ENCODE data around the gene NDST4.

Gene NDST4

DNA sequence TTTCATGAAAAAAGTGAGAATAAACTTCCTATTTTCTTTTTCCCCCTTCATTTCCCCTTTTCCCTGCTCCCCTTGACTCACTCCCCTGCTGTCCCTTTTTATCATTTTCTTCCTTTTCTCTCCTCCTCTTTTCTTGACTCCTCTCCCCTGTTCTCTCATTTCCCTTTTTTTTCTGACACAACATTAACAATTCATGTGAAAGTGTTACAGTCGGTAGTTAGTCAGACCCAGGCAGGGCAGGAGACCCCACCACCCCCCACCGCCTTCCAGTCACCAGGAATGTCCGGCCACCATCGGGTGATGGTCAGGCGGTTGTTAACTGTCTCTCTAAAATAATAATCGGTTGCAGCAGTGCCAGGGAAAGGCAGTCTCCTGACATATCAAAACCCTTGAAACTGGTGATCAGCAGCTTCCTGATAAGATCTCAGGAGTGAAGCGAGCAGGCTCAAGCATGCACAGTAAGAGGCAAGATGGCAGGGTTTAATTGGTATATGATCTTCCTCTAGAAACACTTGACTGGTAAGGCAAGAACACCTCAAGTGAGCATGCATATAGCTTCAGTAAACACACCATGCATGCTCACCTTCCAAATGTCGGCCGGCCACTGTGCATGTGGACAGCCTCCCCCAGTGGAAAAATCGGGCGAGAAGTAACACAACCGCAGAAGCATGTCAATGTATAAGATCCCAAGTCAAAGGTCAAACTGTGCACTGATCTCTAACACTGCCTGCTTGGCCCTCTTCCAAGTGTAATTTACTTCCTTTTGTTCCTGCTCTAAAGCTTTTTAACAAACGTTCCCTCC lies 191.4 kb downstream of the NDST4 start:
- peaks cover 18% of the 10 kb centered on the region for H3K4me1 Mint-ChIP-seq
- H3K36me3 Mint-ChIP-seq (ENCODE audit: low read depth), result no peaks in the 10 kb centered on the region
- no peak for TF ChIP-seq CTCF (IDR thresholded peaks at IDR 0.05; ENCODE audit: unreplicated experiment in 3 of 3)
- peak overlapping the region in 1 of 3 experiments; percentile 16 for H3K4me3 Mint-ChIP-seq
- H3K27me3 Mint-ChIP-seq (ENCODE audit: low read depth), result no peaks in the 10 kb centered on the region
- H3K9me3 Mint-ChIP-seq, result no peaks in the 10 kb centered on the region
- H3K27ac Mint-ChIP-seq, result peak overlapping the region in 1 of 3 experiments; percentile 21

- Mint-ChIP-seq H3K4me3 (no peak overlapping the region), H3K36me3 (ENCODE audit: low read depth) (no peaks in the 10 kb centered on the region), H3K4me1 (peaks cover 18% of the 10 kb centered on the region), H3K27me3 (ENCODE audit: low read depth) (no peaks in the 10 kb centered on the region), H3K9me3 (no peaks in the 10 kb centered on the region), H3K27ac (no peak overlapping the region)
- TF ChIP-seq CTCF (IDR thresholded peaks at IDR 0.05; ENCODE audit: unreplicated experiment in 3 of 3), result no peak
Observed at GRCh38 chr4:114921191-114921590, 192.2 kb downstream of the NDST4 start.

GRCh38 chr4:114911111-114911510 lies 202.3 kb downstream of the NDST4 start:
- no peaks in the 10 kb centered on the region for H3K9me3 Mint-ChIP-seq
- H3K4me3 Mint-ChIP-seq, result no peak overlapping the region
- TF ChIP-seq CTCF (IDR thresholded peaks at IDR 0.05; ENCODE audit: unreplicated experiment in 3 of 3), result no peak
- H3K27me3 Mint-ChIP-seq (ENCODE audit: low read depth), result no peaks in the 10 kb centered on the region
- H3K4me1 Mint-ChIP-seq, result peaks cover 22% of the 10 kb centered on the region
- H3K36me3 Mint-ChIP-seq (ENCODE audit: low read depth), result no peaks in the 10 kb centered on the region
- no peak overlapping the region for H3K27ac Mint-ChIP-seq

DNA sequence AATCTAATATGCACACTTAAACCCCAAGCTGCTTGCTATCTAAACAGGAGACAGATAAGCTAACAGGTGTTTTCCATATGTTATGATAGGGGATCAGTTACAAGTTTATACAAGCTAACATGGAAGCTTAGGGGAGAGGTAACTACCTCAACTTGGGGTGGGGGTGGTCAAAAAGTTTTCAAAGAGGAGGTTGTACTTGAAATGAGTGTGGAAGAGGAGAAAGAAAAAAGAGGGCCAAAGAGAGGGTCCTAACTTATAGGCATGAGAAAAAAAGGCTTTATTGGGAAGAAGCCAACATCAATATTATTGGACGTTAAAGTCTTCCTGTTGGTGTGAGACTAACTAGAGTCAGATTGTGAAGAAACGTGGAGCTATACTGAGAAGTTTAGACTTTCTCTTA lies 205.9 kb downstream of the NDST4 start:
- Mint-ChIP-seq H3K4me1 (peaks cover 25% of the 10 kb centered on the region), H3K36me3 (ENCODE audit: low read depth) (no peaks in the 10 kb centered on the region), H3K27ac (peak overlapping the region; percentile 2 to 67 (median 62)), H3K4me3 (no peak overlapping the region), H3K9me3 (no peaks in the 10 kb centered on the region), H3K27me3 (ENCODE audit: low read depth) (no peaks in the 10 kb centered on the region)
- TF ChIP-seq CTCF (IDR thresholded peaks at IDR 0.05; ENCODE audit: unreplicated experiment in 3 of 3), result no peak

DNA sequence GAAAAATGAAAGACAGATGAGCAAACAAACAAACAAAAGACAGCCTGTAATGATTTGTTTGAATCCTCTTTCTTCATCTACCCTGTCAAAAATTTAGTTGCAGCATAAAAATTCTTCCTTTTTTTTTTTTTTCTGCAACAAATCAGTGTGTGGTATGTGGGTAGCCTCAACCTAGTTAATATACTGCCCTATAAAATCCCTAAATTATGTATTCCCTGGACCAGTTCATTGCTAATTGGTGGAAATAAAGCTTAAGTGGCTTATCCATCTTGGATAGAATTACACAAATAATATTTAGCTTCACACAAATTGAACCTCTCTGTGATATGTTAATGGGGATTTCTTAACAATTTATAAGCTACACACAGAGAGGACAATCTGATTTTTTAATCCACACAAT lies 208.4 kb downstream of the NDST4 start:
- Mint-ChIP-seq H3K4me3 (no peak overlapping the region), H3K36me3 (ENCODE audit: low read depth) (no peaks in the 10 kb centered on the region), H3K4me1 (peaks cover 17% of the 10 kb centered on the region), H3K27ac (no peak overlapping the region), H3K27me3 (ENCODE audit: low read depth) (no peaks in the 10 kb centered on the region), H3K9me3 (peaks cover 2% of the 10 kb centered on the region)
- TF ChIP-seq CTCF (IDR thresholded peaks at IDR 0.05; ENCODE audit: unreplicated experiment in 3 of 3), result no peak

- Mint-ChIP-seq H3K4me3 (no peak overlapping the region), H3K4me1 (peaks cover under 1% of the 10 kb centered on the region), H3K36me3 (ENCODE audit: low read depth) (no peaks in the 10 kb centered on the region), H3K27ac (no peak overlapping the region), H3K27me3 (ENCODE audit: low read depth) (no peaks in the 10 kb centered on the region), H3K9me3 (peaks cover 2% of the 10 kb centered on the region)
- no peak for TF ChIP-seq CTCF (IDR thresholded peaks at IDR 0.05; ENCODE audit: unreplicated experiment in 3 of 3)
Observed at GRCh38 chr4:114900934-114901333, 212.5 kb downstream of the NDST4 start.

Measured in nephron (organoid).